ENCODE measurements around the gene RABL3.

Gene RABL3

GRCh38 chr3:120648290-120648689 is 94.0 kb downstream of the RABL3 start:
- TF ChIP-seq CTCF (IDR thresholded peaks at IDR 0.05; ENCODE audit: unreplicated experiment in 3 of 3) = no peak
- Mint-ChIP-seq H3K27ac (peak overlapping the region in 1 of 3 experiments; percentile 16), H3K4me1 (peaks cover 26% of the 10 kb centered on the region), H3K27me3 (ENCODE audit: low read depth) (peaks cover 4% of the 10 kb centered on the region), H3K9me3 (no peaks in the 10 kb centered on the region), H3K4me3 (no peak overlapping the region), H3K36me3 (ENCODE audit: low read depth) (peaks cover 8% of the 10 kb centered on the region)

DNA sequence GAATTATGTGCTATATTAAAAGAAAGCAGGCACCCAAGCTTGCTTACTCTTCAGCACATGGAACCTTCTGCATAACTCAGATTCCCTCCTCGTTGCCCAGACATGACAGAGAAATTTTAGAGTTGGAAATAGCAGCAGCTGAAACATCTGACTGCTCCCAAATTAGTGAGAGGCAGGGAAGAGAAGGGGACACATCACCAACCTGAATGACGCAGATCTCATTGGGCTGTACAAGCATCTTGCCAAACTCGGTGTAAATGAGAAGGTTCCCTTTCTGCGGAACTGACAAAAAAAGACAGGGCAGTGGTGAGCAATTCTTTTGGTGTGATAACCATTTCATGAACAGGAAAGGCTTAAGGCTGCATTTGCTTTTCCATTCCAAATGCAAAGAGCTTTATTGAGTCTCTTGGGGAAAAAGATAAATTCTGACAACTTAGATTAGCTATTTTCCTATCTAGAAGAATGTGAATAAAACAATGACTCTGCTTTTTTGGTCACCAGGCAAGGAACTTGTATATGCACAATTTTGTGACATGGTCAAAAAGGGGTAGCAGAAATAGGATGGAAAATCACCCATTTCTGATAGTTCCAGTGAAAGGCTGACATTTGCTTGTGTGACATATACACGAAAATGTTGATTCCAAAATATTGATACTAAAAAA is 95.4 kb downstream of the RABL3 start:
- H3K27me3 Mint-ChIP-seq (ENCODE audit: low read depth) = peaks cover 4% of the 10 kb centered on the region
- TF ChIP-seq CTCF (IDR thresholded peaks at IDR 0.05; ENCODE audit: unreplicated experiment in 3 of 3) = no peak
- H3K4me3 Mint-ChIP-seq = no peak overlapping the region
- peaks cover 11% of the 10 kb centered on the region for H3K36me3 Mint-ChIP-seq (ENCODE audit: low read depth)
- peak overlapping the region in 1 of 3 experiments; percentile 30 for H3K27ac Mint-ChIP-seq
- H3K4me1 Mint-ChIP-seq = peaks cover 26% of the 10 kb centered on the region
- H3K9me3 Mint-ChIP-seq = no peaks in the 10 kb centered on the region

DNA sequence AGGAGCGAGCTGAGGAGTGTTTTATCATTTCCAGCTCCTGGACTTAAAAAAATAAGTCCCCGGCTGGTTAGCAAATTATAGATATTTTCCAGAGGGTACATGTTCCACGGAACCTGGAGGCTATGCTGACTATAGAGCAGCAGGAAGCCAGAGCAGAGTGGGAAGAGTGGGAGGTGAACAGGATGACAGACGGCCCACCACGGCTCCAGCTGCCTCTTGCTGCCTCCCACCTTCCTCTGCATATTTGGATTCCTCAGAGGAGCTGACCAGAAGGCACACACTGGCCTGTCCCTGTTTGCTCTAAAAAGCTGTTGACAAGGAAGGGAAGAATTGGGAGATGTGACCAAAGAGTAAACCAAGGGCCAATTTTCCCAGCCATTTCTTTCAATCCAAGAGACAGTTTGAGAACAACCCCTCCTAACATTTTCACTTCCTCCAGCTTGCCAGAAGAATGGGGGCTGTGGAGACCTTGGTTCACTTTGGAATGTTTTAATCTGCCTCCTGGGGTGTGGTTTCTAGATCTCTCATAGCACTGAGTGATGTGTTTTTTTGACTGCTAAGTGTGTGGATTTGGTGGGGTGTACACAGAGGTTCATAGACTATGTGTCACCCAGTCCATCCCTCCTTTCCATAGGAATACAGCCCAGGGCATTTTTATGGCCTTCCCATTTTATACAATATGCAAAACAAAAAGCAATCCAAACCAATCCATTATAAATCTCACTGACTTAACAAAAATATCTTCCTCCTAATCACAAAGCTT is 97.1 kb downstream of the RABL3 start:
- Mint-ChIP-seq H3K36me3 (ENCODE audit: low read depth) (peaks cover 13% of the 10 kb centered on the region), H3K27me3 (ENCODE audit: low read depth) (peaks cover 4% of the 10 kb centered on the region), H3K27ac (peak overlapping the region; percentile 16 to 41 (median 17)), H3K4me1 (peaks cover 26% of the 10 kb centered on the region), H3K9me3 (no peaks in the 10 kb centered on the region), H3K4me3 (no peak overlapping the region)
- TF ChIP-seq CTCF (IDR thresholded peaks at IDR 0.05; ENCODE audit: unreplicated experiment in 3 of 3) = no peak

DNA sequence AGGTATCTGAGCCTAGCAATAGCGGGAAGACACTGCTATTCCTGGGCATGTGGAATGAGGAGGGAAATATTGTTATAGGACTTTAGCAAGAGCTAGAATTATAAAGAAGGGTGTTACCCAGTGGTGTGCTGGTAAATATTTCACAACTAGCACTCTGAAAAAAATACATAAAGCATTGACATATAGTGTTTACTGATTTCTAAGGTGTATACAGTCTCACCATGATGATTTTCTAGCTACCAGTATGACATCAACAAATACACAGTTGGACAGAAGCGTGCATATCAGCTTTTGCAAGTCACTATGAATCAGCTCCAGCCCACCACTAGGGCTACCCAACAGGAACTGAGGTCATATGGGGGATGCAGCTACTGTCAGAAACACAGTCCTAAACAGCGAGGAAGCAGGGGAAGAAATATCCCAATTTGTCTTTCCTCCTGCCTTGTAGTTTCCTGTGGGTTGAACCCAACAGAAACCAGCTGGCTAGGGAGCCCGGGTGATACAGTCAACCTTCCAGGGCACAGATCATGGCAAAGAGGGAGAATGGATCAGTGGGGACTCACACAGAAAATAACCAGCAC is 99.9 kb downstream of the RABL3 start:
- Mint-ChIP-seq H3K36me3 (ENCODE audit: low read depth) (peaks cover 14% of the 10 kb centered on the region), H3K27me3 (ENCODE audit: low read depth) (no peaks in the 10 kb centered on the region), H3K9me3 (no peaks in the 10 kb centered on the region), H3K4me3 (no peak overlapping the region), H3K27ac (peak overlapping the region in 2 of 3 experiments; percentile 39 to 40), H3K4me1 (peaks cover 26% of the 10 kb centered on the region)
- no peak for TF ChIP-seq CTCF (IDR thresholded peaks at IDR 0.05; ENCODE audit: unreplicated experiment in 3 of 3)

GRCh38 chr3:120641696-120642246 is 100.5 kb downstream of the RABL3 start:
- Mint-ChIP-seq H3K4me1 (peaks cover 23% of the 10 kb centered on the region), H3K4me3 (no peak overlapping the region), H3K27ac (peak overlapping the region in 2 of 3 experiments; percentile 28 to 40), H3K27me3 (ENCODE audit: low read depth) (no peaks in the 10 kb centered on the region), H3K9me3 (no peaks in the 10 kb centered on the region), H3K36me3 (ENCODE audit: low read depth) (peaks cover 14% of the 10 kb centered on the region)
- no peak for TF ChIP-seq CTCF (IDR thresholded peaks at IDR 0.05; ENCODE audit: unreplicated experiment in 3 of 3)
